HEK293T (cell line): Measurements from ENCODE around the gene SLX1A.
"Not testable (repeated sequence)": the region's sequence is repeated elsewhere in the genome, so short reads cannot be mapped to it uniquely, and the experiment has no call there.

Source experiments
- CTCF ChIA-PET: fragments of 350-600 bp; formaldehyde crosslinking; extraction: SDS; loops from one replicate; lab custom pipeline; 2021; ENCODE audit warnings: antibody characterized with exemption, inconsistent platforms; lab: Yijun Ruan, JAX
- POLR2A ChIA-PET: fragments of 350-600 bp; formaldehyde crosslinking; extraction: SDS; loops from one replicate; lab custom pipeline; 2020; ENCODE audit warnings: antibody characterized with exemption, inconsistent platforms; lab: Yijun Ruan, JAX
- DNase-seq: peaks from one replicate; pipeline ENCODE4 v3.0.0; 2012; ENCODE audit warnings: mixed read lengths; ENCODE audit errors: extremely low spot score

Gene SLX1A

GRCh38 chr16:30209032-30209431, 15.4 kb downstream of the SLX1A start:
- DNase-seq, POLR2A ChIA-PET, CTCF ChIA-PET: not testable (repeated sequence)

DNA sequence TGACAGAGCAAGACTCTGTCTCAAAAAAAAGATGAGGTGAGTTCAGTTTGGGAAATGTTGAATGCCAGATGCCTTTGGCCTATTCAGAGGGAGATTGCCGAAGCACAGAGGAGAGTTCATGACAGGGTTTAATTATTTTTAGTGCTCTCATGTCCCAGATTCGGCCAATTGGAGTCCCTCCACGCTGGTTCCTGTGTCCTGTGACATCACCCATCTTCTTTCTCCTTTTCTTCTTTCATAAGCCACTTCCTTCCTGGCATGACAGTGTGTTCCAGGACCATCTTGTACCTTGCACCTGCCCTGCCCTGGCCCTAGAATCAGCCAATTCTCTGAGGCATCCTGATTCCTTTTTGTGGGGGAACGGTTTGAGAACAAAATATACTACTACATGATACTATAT, 17.7 kb downstream of the SLX1A start:
- POLR2A ChIA-PET, DNase-seq, CTCF ChIA-PET: not testable (repeated sequence)

DNA sequence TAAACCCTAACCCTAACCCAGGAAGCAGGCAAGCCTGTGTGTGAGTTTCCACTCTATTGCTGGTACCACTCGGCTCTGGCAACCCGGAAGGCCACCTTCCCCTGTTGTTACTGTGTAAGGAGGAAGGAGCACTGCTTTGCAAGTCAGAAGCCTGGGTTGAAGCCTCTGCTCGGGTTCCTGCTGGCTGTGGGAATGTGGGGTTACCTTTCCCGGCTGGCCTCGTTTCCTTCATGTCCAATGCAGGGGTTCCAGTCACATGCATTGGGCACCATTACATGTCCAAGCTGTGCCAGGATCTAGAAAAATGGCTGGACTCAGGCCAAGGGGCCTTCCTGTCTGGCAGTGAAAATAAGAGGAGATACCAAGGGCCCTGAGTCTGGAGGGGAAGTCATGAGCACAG, 23.4 kb downstream of the SLX1A start:
- DNase-seq, CTCF ChIA-PET, POLR2A ChIA-PET: not testable (repeated sequence)
